Stimulated activated CD8-positive, alpha-beta memory T cell treated with anti-CD3 and anti-CD28 coated beads, Interleukin-12 subunit alpha, Interleukin-12 subunit beta, amount 100 ng/mL, for 1 hour (primary cell): ENCODE results near the gene STK11IP.

ENCODE experiments used
- DNase-seq: peaks from one replicate; pipeline ENCODE4 v3.0.0-alpha.2; 2020; ENCODE audit warnings: low read depth

Gene STK11IP

DNA sequence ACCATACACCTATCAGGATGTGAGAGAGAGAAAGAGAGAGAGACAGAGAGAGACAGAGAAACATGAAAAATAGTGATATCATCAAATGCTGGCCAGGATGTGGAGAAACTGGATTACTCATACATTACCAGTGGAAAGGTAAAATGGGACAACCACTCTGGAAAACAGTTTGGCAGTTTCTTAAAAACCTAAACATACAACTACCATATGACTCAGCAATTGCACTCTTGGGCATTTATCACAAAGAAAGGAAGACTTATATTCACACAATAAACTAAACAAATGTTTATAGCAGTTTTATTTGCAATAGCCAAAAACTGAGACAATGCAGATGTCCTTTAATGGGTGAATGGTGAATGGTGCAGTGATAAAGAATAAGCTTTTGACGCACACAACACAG is 58.9 kb downstream of the STK11IP start:
- no peak for DNase-seq

DNA sequence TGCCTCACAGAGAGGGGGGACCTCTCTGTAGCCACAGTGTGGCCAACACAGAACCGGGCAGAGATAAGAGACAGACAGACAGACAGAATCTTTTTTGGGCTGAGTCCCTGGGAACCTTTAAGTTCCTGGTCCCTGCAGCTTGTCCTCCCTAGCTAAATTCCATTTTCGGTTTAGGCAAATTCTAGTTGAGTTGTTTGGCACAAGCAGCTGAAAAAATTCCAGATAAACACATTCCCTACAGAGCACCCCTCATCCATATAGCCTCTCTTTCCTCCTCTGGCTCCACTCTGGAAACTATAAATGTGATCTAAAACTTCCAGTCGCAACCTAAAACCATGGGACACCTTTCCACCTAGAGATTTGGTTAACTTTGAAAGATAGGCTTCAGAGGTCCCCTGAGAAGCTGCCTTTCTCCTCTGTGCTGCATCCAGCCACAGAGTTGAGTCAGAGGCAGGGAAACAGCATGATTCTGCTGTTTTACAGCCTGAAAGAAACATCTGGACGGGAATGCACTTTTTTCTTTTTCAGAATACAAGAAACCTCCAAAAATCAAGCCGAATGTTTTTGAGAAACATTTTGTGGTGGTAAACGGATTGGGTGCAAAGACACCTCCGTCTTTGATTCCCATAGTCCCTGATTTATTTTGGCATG is 60.7 kb downstream of the STK11IP start:
- DNase-seq = no peak

DNA sequence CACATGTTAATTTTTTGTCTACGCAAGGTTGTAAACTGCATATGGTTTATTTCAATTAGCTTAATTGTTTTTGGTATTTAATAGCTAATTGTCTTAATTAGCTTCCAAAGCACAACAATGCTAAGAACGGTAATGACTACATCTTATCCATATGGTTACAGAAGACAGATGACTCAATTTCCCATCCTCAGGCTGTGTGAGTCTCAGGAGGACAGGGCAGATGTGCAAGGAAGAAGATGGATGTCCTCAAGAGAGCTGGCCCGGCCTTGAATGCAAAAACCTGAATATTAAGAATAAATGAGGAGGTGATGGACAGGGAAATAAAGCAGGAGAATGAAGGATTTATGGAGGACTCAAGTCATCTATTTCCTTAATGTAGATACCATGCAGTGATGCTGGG is 61.2 kb downstream of the STK11IP start:
- DNase-seq = no peak

DNA sequence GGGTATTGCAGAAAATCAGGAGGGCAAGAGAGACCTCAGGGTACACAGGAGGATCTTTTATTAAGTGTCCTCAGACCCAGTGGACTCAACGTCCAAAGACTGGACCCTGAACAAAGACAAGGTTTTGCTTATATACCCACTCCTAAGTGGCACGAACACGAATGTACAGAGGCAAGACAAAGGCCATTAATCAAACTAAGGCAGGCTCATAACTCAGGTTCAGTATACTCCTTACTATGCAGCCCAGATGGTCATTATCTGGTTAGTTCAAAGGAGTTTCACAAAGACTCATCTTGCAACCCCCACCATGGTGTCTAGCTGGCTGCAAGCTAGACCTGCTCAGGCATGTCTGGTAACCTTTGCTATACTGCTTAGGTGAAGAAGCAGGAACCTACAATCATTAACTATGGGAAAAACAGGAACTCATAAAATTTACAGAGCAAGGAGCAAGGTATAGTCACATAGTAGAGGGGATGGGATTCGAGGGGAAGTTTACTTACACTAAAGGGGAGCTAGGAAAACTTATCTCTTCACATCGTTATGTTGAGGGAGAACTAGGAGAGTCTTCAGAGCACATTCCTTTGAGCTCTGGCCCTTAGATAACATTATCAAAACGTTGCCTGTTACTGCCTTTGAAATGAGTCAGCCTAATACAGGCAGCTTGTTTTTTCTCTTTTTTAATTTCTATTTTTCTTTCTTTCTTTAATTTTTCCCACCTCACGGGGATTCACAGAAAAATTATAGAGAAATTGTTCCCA is 63.7 kb downstream of the STK11IP start:
- no peak for DNase-seq

DNA sequence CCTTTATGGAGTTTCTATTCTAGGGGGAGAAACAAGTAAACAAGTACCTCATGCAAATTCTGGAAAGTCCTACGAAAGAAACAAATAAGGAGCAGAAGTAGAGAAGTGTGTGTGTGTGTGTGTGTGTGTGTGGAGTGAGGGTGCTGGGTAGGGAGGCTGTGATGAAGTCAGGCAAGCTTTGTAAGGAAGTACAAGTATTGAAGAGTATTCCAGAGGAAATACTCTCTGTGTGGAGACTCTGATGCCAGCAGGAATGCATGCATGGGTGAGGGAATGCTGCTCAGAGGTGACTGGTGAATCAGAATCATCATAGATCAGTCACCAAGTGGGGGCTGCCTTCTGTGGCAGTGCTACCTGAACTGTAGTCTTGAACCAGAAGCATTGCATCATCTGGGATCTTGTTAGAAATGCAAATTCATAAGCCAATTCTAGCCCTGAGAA is 64.3 kb downstream of the STK11IP start:
- no peak for DNase-seq

DNA sequence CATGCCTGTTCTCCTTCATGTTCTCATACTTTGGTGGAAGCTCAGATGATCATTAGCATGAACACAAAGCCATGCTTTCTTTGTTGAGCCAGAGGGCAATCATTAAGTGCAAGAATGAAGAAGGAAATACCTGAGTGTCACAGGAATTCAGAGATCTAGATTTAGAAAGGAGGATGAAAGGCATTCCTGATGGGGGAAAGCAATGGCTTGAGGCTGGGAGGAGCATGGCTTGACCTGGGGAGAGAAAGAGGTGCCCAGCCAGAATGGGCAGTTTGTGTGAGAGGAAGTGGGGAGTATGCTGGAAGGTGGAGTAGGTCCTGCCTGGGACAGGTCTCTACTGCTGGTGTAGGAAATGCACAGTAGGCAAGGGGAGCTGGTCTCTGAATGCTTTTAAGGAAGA is 64.9 kb downstream of the STK11IP start:
- no peak for DNase-seq

DNA sequence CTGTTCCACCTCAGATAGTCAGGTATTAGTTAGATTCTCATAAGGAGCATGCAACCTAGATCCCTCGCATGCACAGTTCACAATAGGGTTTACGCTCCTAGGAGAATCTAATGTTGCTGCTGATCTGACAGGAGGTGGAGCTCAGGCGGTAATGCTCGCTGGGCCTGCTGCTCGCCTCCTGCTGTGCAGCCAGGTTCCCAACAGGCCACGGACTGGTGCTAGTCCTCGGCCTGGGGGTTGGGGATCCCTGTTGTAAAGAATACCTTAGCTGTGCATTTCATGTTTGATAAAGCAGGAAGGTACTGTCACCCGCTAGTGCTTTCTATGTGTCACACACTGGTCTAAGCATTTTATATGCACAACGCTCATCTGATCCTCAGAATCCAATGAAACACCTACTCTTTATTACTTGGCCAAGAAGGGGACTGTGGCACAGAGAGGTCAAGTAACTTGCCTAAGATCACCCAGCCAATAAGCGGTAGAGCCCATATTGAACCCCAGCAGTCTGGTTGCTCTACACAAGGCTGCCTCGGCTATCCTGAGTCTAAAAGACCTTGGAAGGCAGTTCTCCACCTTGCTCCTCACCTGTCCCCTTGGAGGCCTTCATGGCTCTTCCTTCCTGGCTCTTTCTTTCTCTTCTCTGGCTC is 65.6 kb downstream of the STK11IP start:
- DNase-seq = no peak

DNA sequence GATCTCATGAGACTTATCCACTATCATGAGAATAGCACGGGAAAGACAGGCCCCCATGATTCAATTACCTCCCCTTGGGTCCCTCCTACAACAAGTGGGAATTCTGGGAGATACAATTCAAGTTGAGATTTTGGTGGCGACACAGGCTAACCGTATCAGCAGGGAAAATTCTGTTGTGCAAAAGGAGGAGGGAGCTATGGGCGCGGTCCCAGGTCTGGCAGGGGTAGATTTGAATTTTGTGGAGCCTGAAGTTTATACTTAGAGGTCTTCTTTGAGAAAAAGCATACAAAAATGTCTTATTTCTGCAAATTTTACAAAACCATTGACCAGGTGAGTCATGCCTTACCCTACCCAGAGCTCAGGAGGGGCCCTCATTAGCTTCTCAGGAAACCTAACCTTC is 66.4 kb downstream of the STK11IP start:
- no peak for DNase-seq

DNA sequence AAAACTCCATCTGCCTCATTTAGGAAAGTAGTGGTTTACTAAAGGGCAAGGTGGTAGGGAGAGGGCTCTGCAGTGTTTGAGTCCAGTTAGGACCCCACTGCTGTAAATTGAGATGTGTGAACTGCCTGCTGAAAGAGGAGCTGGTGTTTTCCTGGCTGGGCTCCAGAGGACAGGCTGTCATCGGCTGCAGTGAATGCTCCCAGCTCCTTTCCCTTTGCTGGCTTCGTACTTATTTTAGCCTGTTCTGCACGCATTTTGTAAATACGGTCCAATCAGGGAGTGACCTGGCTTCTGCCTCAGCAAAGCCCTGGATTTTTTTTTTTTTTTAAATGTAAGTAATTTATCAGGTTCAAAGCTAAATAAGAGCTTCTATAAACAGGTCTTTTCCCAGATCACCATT is 67.3 kb downstream of the STK11IP start:
- DNase-seq = no peak

DNA sequence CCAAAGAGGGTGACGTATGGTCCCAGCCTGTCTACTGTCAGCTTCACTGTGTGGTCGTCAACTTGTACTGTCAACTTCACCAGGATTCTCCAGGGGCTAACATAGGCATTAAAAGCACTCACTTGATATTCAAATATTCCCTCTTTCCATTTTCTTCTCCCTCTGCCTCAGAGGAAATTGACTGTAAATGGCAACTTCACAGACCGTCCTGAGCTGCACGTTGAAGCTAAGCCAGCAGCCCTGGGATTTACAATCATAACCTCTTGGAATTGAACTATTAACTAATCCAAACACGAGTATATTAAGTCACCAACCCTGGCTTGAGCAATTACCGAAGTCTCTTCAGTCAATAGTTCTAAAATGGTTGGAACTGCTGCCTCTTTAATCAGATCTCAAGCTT is 68.3 kb downstream of the STK11IP start:
- DNase-seq = no peak
